Astrocyte (in vitro differentiated cells and primary cell): ENCODE data around the gene CAMK2D.

Experiments
- CTCF ChIP-seq: IDR thresholded peaks from 2 replicates; pipeline ENCODE4 v1.5.1; 2011; ENCODE audit warnings: low read depth, mild to moderate bottlenecking, inconsistent platforms, low read length, moderate library complexity; ENCODE audit not compliant: insufficient read depth
- EZH2 ChIP-seq: IDR thresholded peaks from 2 replicates; pipeline ENCODE4 v1.6.1; 2012; ENCODE audit warnings: mild to moderate bottlenecking, low read length, inconsistent platforms; ENCODE audit not compliant: insufficient read depth

GRCh38 chr4:113636877-113637276 lies 124.7 kb downstream of the CAMK2D start:
- TF ChIP-seq CTCF (no peak), EZH2 (no peak)
